ENCODE results near the gene CADPS.

The CADPS gene

DNA sequence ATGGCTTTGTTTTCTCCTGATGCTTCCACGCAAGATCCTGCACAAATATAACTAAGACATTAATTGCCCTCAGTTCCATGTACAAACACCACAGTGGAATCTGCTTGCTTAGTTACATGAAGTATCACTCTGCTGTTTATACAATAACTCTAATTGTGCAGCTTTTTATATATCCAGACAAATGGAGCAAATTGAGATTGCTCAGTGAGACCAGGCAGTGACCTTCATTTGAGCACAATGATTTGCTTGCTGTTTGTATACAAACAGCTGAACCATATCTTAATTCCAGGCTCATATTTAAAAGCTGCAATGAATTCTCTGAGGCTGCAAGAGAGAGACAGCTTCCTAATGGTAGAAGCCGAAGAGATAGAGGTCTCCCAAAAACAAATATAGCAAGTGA, 243.7 kb downstream of the CADPS start:
- no peak for DNase-seq

DNA sequence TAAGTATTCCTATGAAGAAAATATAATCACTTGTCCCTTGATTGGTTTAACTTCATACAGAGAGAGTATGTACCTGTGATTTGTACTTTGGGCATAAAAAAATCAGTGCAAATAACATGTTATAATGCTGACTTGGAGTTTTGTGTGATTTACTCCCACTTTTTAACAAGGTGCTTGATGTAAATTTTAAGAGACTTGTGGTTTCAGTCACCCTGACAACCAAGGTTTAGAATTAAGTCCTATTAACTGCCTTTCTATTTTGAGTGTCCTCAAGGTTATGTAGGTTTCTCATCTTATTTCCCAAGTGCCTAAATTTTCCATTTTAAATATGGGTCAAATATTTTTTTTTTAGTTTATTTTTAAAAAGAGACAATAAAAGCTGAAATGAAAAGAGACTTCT, 244.6 kb downstream of the CADPS start:
- DNase-seq: no peak

DNA sequence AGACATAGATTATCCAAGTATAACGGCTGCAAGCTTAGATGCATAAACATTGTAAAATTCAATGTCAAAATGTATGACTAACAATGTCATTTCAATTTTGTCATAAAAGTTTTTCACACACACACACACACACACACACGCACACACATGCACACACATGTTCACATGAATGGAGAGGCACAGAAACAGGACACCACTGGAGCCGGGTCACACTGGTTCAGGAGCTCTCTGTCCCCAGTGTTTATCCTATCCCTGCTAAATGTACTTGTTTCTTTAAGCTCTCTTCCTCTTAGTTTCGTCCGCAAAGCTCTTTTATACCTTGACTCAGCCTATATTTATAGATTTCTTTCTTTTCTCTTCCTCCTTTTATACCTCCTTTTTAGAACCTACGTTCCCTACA, 249.9 kb downstream of the CADPS start:
- DNase-seq: no peak

DNA sequence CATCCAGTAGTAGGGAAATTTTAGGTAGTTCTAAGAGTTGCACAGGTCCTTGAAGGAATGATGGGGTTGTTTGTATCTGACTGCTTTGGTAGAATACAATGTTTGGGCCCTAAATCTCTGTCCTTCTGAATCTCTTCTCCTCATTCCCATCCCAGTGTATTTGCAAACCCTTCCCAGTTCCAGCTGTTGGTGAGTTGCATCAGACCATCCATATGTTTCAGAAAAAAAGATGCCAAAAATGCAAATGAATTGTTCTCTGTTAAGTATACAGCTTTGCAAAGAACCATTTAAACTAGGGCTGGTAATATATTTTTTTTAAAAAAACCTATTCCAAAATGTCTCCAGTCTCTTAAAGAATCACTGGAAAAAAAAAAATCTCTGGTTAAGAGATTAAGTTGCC, 251.0 kb downstream of the CADPS start:
- no peak for DNase-seq

DNA sequence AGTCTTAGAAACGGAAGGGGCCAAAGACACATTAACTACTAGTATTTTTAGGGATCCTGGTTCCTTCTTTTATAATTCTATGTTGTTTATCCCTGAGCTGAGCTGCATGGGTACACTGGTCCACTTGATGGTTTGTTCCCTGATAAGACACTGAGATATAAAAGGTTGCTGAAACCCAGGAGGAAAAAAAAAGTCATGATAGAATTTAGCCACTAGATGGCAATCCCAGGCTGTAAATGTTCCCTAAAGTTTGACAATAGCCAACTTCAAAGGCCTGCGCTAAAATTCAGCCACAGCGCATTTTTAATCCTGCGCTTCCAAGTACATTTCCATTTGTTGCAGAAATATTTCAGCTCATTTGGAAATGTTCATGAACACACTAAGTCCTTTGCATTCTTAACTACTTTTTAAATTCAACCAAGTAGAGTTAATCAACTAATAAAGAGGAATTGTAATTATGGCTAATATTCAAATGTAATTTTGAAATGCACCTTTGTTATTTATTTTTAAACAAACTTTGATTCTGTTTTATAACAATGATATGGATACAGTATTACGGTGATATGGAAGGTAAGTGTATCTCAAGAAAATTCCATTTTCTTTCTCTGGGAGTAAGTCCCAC, 252.6 kb downstream of the CADPS start:
- peak; percentile 61 for DNase-seq

DNA sequence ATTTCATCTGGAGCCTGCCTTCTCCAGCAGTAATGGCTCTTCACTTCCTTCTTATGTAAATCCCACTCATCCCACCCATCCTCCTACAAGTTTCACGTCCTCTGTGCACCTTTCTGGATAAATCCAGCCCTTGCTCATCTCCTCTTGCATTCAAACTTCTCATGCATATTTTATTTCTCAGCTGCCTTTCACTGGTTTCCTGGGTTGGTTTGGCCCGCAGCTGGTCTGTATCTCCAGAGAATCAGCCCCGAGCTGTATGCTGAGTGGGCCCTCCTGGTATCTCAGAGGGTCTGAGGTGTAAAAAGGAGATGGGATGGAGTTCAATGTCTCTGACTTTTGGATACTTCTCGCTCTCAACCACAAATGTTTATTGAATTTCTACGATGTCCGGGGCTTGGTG, 253.3 kb downstream of the CADPS start:
- no peak for DNase-seq

DNA sequence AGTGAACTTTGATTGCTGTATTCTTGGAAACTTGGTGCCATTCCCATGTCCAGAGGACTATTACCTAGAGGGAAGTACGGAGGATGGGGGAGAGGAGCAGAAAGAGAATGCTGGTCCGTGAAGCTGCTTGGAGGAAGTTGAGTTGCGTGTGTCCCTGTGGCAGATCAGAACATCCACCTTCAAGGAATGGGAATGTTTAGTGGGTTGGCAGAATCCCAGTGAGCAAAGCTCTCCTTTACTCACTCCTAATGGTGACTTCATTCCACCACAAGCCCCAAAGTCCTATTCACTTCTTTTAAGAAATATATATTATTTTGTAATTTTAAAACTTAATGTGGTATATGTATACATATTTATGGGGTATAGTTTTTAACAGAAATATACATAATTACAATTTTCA, 254.0 kb downstream of the CADPS start:
- DNase-seq: no peak

DNA sequence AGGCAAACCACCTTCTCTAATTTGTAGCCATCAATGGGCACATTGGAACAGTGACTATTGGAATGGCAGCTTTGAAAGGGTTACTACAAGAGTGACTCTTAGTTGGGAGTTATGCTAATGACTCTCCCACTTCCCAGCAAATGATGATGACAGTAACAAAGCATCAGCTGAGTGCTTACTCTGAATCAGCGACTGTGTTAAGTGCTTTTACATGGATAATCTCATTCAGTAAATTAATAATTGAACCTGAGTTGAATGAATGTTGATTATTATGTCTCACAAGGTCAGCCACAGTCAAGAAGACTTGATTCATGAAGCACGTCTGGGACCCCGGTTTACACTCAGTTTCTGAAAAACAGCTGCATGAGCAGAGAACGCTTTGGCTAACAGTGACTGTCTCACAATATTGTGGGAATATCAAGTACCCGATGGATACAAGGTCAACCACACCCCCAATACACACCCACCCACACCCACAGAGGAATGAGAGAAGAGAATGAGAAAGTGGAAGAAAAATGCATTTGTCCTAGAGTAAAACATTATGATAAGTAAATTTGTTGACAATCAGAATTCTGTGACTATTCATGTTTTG, 259.9 kb downstream of the CADPS start:
- DNase-seq: no peak

DNA sequence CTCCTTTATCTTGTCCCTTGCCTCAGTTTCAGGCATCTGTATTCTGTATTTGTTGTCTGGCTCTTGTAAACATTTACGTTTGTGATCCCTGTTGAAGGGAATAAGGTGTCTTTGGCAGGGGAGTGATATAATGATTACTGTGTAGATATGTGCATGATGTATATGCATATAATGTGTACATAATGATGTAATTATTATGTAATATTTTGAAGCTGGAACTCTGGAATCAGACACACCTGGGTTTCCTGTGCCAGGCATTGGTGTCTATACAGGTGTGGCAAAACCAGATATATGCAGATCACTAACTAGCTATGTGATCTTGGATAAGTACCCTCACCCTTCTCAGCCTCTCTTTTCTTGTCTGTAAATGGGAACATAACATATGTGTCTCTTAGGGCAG, 260.7 kb downstream of the CADPS start:
- no peak for DNase-seq

DNA sequence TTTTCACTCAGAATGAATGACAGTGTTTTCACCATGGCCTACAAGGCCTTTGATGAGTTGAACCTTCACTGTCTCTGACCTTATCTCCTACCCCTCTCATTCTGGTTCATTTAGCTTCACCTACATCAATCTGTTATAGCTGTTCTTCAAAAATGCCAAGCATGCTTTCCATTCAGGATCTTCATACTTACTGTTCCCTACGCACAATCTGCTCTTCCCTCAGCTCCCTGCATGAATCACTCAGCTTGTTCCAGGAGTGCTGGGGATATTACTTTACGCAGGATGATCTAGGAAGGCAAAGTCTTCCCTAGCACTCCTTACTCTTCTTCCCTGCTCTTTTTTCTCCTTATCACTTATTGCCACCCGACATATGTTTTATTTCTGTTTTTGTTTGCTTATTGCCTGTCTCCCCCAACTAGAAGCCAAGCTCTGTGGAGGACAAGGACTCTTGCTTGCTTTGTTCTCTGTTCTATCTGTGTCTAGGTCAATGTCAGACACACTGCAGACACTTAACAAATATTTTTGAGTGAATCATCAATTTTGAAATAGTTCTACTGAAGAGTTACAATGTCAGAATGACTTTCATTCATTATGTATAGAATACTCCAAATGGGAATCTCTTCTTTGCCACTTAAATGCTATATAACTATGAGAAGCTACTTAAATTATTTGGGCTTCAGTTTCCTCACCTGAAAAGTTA, 263.5 kb downstream of the CADPS start:
- DNase-seq: peak; percentile 61

DNA sequence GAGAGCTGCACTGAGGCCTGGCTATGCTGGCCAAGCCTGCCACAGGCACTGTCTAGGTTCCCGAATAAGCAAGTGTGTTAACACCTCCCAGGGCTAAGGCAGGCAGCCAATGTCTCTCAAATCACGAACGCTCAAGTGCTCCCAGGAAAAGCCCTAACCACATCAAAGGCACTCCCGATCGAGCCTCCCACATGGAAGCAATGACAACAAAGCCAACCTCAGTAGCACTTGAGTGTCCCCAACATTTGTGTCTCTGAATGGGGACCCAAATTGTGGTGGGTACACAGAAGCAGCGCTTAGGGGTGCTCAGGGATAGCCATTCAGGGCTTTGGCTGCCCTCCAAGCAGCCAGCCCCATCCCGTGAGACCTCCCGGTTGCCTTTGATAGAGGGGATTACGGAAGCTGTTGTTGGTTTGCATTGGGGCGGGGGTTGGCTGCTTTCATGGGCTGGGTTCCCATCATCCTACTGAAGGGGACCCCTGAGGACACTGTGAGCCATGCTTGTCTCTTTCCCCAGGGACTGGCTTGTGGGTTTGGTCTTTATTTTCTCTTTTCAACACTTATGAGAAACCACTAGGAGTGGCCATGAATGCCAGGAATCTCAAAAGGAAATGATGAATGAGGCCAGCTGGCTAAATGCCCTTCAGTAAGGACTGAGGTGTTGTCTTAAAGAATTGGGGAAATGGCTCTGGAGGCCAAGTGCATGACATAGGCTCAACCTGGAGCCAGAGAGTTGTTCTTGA, 267.8 kb downstream of the CADPS start:
- peak; percentile 95 for DNase-seq

DNA sequence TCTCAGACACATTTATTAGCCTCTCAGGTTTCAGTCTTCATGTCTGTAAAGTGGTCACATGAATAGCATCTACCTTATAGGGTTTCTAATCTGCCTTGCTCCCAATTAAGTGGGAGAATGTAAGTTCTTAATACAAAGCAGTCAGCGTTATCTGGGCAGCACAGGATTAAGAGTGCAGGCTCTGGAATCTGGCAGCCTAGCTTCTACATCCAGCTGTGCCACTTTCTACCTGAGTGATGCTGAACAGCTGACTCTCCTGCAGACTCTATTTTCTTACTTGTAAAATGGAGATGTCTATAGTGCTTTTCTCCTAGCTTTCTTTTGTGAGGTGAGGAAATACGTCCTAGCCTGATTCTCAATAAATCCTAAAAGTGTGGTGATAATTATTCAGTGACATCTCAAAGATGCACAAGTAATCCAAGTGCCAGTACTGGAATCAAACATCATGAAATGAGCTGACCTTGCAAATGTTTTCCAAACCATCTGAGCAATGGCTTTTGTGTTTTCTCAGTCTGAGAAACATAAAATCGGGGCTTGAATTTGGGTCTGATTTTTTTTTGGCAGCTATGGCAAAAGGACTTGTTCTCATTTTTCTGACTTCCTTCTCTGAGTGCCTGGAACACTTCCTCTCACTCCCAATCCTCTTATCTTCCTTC, 269.7 kb downstream of the CADPS start:
- DNase-seq: no peak

DNA sequence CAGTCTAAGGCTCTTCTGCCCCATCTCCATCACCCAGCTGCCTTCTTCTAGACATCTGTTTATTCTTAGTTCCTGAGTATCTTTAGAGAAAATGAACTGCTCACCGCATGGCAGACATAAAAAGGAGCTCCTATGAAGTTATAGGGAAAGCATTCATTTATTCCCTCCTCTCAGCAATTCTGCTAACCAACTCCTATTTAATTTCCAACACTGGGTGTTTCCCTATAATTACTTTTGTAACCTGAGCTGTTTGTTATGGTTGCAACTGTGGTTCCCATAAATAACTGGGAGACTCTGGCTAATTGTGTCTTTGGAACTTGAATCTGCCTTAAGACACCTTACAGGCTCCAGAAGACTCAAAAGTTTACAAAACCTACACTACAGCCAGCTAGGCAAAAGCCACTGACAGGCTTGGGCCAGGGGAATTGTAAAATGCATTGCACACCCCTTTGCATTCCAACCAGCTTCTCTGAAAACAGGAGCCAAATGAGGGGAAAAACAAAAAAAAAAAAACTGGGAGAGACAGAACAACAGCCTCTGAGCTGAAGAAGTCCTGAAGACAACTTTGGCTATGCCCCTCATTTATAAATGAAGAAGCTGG, 270.4 kb downstream of the CADPS start:
- no peak for DNase-seq

DNA sequence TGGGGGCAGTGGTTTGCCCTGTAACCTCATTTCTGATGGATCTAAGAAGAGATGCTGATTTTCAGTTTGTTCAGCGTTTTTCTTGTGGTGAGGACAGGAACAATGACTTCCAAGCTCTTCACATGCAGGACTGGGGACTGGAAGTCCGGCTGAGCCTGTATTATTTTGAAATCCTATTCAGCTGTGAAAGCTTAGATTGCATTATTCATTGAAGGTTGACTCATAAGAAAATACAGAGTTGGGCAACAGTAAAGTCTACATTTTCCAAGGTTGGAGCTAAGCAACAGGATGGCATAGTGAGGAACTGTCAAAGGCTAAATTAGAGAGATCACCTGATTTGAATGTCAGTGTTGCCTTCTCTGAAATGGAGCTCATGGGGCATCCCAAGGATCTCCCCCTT, 270.9 kb downstream of the CADPS start:
- DNase-seq: peak; percentile 84

DNA sequence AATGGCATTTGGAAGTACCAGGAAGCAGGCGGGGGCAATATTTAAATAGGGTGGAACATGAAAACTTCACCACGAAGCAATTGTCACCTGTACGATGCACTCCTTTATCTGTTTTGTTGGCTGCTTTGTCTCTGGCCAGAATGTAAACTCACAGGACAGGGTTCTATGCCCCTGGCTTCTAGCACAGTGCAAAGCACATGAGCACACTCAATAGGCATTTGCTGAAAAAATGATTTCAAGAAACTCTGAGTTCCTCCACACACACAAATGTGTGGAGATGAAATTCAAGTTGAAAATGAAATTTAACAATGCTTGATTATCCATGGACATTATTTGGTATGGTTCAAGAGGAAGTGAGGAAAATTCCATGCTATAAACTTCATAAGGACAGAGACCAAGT, 272.2 kb downstream of the CADPS start:
- DNase-seq: no peak

DNA sequence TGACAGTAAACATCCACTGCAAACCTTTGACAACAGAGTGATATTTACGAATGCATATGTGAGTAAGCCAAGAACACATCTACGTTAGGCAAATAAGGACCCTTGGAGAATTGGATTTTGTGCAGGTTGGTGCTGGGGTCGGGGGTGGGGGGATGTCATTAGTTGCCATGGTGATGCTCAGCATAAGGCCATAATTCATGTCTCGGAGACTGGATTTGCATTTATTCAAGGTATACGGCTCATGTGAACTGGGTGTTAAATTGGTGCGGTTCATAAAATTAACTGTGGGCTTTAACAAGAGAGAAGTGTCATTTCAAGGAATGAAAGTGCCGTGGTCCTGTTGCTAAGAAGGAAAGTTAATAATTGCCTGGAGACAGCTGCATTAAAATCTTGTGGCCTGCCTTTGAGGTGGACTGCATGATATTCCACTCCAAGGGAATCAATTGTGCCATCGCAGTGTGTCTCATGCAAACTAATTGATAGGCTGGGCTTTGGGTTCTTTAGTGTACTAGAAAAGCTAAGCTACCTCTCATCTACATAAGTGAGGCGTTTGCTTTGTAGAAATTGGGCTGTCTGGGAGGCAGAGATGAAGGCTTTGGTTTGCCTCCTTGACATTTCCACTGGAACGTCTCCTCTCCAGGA, 273.0 kb downstream of the CADPS start:
- DNase-seq: no peak

DNA sequence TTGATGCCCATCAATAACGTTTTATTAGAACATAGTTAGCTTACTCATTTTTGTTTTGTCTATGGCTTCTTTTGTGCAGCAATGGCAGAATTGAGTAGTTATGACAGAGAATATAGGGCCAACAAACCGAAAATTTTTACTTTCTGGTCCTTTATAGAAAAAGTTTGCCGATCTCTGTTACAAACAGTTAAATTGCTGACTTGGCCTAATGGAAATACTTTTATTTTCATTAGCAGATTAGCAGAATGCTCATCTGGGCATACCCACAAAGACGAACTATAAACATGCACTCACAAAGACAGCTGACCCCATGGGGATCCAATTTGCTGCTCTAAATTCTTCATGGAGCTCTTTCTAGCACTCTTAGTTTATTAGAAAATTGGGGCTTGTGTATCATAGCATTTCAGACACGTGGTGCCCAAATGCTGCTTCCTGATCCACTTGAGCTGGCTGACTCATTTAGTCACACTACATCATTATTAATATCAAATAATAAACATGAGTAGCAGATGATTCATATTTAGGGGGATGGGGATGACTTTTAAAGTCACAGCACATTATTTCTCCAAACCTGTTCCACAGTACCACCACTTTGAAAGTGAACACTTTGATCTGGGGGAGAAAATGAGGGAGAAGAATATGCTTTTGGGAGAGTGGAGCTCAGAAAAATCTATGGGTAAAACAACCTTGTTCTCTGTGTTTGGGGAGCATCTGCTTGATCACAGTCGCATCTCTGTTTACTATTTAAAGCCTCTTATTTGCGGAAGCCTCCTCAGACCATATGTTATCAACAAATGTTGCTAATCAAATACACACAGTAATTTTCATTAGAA, 273.8 kb downstream of the CADPS start:
- DNase-seq: peak; percentile 77

DNA sequence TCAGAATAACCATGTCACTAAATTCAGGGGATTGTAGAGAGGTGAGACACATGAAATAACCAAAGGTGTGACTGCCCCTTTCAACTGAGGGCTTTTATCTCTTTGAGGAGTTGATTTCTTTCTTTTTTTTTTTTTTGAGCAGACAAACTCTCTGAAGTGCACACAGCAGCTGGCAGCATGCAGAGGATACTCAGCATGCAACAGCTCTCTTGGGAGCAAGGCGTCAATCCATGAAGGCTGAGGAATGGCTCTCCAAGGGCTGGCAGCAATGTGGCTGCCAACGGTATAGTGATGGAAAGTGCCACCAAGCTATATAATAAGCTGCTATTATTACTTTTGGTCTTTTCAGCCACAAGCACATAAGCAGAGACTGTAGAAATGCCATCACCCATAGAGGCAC, 275.2 kb downstream of the CADPS start:
- DNase-seq: no peak

DNA sequence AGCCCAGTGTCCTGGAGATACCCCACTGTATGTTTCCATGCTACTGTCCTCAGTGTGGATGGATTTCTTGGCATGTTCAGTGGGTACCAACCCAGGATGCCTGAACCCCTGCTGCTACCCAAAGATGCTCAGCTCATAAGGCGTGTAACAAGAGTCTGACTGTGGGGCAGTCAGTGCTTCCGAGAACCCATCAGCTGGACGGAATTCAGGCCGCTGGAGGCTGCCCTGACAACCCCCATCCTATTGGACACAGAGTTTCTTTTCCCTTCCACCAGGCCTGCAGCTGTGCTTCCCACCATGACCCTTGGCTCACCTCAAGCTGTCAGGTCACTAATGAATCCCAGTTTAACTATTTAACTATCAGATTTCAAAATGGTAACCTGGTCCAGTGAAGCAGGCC, 277.7 kb downstream of the CADPS start:
- no peak for DNase-seq

DNA sequence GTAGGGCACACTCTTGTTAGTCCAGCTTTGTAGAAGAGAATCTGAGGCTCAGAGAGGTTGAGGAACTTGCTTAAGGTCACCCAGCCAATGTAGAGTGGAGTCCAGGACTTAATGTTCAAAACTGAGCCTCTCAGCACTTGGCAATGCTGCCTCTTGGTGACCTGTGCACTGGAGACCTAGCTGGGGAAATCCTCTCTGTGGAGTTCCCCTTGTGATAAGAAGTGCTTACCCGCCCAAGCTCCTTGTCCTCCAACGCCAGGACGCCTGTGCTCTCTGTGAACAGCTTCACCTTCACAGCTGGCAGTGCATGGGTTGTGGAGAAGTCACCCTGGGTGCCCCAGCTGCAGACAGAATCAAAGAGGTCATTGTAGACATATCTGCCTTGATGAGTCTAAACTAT, 282.8 kb downstream of the CADPS start:
- DNase-seq: no peak

DNA sequence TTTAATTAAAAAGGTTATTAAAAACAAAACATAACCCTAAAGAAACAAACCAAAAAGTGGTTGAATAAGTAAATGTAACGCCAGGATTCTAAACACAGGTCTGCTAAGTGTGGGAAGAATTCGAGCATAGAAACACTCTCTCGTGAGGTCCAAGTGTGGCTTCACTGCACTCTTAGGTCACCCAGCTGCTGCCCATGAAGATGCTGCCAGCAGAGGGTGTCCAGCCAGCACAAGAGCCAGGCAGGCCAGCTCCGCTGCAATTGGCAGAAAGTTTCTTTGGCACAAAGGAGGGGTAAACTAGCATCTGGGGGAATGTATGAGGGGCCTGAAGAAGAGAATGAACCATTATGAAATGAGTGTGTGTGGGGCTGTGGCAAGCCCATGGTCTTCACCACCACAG, 286.1 kb downstream of the CADPS start:
- no peak for DNase-seq
